Testis (tissue), 3 donors: ENCODE measurements around the gene FST. TPM values are rescaled to one million over a fixed set of nuclear protein-coding genes. Genes with fewer than 3 reads are reported as not detected.

ENCODE experiments used
- DNase-seq: peaks from one replicate; pipeline ENCODE4 v3.0.0-alpha.2; 2019
- H3K27ac ChIP-seq, 2 donors: fragments of 200-600 bp; sonication (generic); one replicate each; pipeline ENCODE4 v1.5.1; 2019
- H3K27me3 ChIP-seq: fragments of 200-600 bp; sonication (generic); one replicate; pipeline ENCODE4 v1.5.1; 2019
- H3K36me3 ChIP-seq: fragments of 200-600 bp; sonication (generic); one replicate; pipeline ENCODE4 v1.5.1; 2017; ENCODE audit warnings: low read depth; ENCODE audit errors: missing control alignments
- H3K4me1 ChIP-seq: fragments of 200-600 bp; sonication (generic); one replicate; pipeline ENCODE4 v1.5.1; 2019
- H3K4me3 ChIP-seq, 2 donors: fragments of 200-600 bp; sonication (generic); one replicate each; pipeline ENCODE4 v1.5.1; 2017 to 2019
- H3K9me3 ChIP-seq: fragments of 200-600 bp; sonication (generic); one replicate; pipeline ENCODE4 v1.5.1; 2017
- POLR2A ChIP-seq: fragments of 450-650 bp; IDR thresholded peaks from one replicate; pipeline ENCODE4 v1.6.1; 2017; ENCODE audit warnings: antibody characterized with exemption, mild to moderate bottlenecking, moderate library complexity
- WGBS, 2 donors: methylation state at CpG; one replicate each; pipeline ENCODE4 v1.1.5; 2018; 5-methylcytosine and 5-hydroxymethylcytosine counted together
- intact Hi-C: fragments of 100-400 bp; cut with DNase I; formaldehyde crosslinking; loops from one replicate; pipeline ENCODE4 v1.15.1; 2023; ENCODE audit warnings: low total_unique reads
- polyA plus RNA-seq: library from polyadenylated mRNA; stranded (reverse); fragments of 350-450 nt; fragmentation: Illumina TruSeq; extraction: RNeasy Lipid Tissue Mini Kit (QIAGEN cat#74804); gene quantifications from one replicate; pipeline ENCODE4 v1.2.3, GENCODE V29; 2014; ENCODE audit warnings: low read depth, low replicate concordance; ENCODE audit not compliant: insufficient read depth
- total RNA-seq, 2 donors: library from RNA; depleted of rRNA; stranded (reverse); fragments of >200 nt; gene quantifications; one replicate each; pipeline ENCODE4 v1.2.3, GENCODE V29; 2016
- TF ChIP-seq, protein P1 (sequence below), 3 experiments: fragments of 450-650 bp in 2 of 3; fragments of 200-600 bp in 1 of 3; sonication (generic) in 1 of 3; IDR thresholded peaks; one replicate each; pipeline ENCODE4 v1.5.1; 2016 to 2019; ENCODE audit warnings: antibody characterized with exemption in 3 of 3, mild to moderate bottlenecking in 2 of 3, moderate library complexity in 1 of 3

FST gene
- total and polyA plus RNA-seq, 3 donors from 2014 or later: 8.0 to 9.3 (median 8.7) TPM

DNA sequence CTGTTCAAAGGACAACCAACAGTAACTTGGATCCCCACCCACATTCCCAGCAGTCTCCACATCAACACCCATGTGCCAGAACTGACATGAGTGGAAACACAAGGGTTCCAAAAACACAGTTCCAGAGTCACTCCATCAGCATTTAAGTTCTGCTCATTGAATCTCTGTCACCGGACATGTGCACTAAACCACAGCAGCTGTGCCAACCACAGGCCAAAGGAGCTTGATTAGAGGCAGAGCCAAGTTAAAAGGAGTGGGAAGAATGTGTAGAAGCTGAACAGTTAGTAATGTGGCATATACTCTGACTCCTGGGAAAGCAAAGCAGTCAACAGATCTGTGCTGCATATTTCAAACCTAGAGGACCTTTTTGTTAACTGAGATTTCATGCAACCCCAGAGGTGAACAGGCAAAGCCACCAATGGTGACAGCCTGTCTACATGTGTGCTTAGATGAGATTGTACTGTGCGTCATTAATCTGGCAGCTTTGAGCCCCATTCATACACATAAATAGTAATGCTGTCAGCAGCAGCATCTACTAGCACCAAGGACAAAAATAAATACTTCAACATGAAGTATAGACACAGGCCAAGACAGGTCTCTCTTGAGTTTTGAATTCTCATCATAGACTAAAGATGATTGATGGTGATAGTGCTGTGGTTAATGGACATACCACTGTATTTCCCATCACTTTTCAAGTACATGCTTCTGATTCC lies 16.4 kb upstream of the FST start:
- H3K4me3 ChIP-seq: no peak overlapping the region
- TF ChIP-seq, protein P1, sequence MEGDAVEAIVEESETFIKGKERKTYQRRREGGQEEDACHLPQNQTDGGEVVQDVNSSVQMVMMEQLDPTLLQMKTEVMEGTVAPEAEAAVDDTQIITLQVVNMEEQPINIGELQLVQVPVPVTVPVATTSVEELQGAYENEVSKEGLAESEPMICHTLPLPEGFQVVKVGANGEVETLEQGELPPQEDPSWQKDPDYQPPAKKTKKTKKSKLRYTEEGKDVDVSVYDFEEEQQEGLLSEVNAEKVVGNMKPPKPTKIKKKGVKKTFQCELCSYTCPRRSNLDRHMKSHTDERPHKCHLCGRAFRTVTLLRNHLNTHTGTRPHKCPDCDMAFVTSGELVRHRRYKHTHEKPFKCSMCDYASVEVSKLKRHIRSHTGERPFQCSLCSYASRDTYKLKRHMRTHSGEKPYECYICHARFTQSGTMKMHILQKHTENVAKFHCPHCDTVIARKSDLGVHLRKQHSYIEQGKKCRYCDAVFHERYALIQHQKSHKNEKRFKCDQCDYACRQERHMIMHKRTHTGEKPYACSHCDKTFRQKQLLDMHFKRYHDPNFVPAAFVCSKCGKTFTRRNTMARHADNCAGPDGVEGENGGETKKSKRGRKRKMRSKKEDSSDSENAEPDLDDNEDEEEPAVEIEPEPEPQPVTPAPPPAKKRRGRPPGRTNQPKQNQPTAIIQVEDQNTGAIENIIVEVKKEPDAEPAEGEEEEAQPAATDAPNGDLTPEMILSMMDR (IDR thresholded peaks at IDR 0.05): no peak
- no peak for TF ChIP-seq POLR2A
- DNase-seq: no peak
- H3K9me3 ChIP-seq: no peaks in the 10 kb centered on the region
- whole genome bisulfite sequencing, 2 donors: 83 to 93% methylated on average over 2 of the region's 2 CpGs
- no peaks in the 10 kb centered on the region for H3K4me1 ChIP-seq
- H3K27me3 ChIP-seq: no peaks in the 10 kb centered on the region
- H3K27ac ChIP-seq: no peak overlapping the region
- intact Hi-C loops: no loop called here
- H3K36me3 ChIP-seq: no peaks in the 10 kb centered on the region

GRCh38 chr5:53464722-53465121 lies 15.7 kb upstream of the FST start:
- Histone ChIP-seq H3K9me3 (no peaks in the 10 kb centered on the region), H3K4me1 (no peaks in the 10 kb centered on the region), H3K4me3 (no peak overlapping the region), H3K27ac (no peak overlapping the region), H3K36me3 (no peaks in the 10 kb centered on the region), H3K27me3 (no peaks in the 10 kb centered on the region)
- intact Hi-C loops: no loop called here
- no peak for DNase-seq
- 60 to 67% methylated on average over 3 of the region's 3 CpGs for WGBS, 2 donors
- TF ChIP-seq, protein P1 (IDR thresholded peaks at IDR 0.05): no peak
- no peak for TF ChIP-seq POLR2A

- Histone ChIP-seq H3K9me3 (no peaks in the 10 kb centered on the region), H3K4me3 (no peak overlapping the region), H3K27ac (no peak overlapping the region), H3K4me1 (no peaks in the 10 kb centered on the region), H3K36me3 (no peaks in the 10 kb centered on the region), H3K27me3 (no peaks in the 10 kb centered on the region)
- intact Hi-C loops: loop anchor here (10.0 kb wide), 1 partner anchor 755 kb away; no protein-coding TSS in a partner anchor
- no peak for DNase-seq
- 82 to 86% methylated on average over 2 of the region's 2 CpGs for WGBS, 2 donors
- TF ChIP-seq, protein P1 (IDR thresholded peaks at IDR 0.05): no peak
- TF ChIP-seq POLR2A: no peak
Measured at GRCh38 chr5:53469946-53470687, 10.3 kb upstream of the FST start.

- TF ChIP-seq POLR2A: no peak
- TF ChIP-seq, protein P1 (IDR thresholded peaks at IDR 0.05): no peak
- intact Hi-C loops: loop anchor here (10.0 kb wide), 1 partner anchor 753 kb away; no protein-coding TSS in a partner anchor
- Histone ChIP-seq H3K4me1 (no peaks in the 10 kb centered on the region), H3K9me3 (no peaks in the 10 kb centered on the region), H3K27ac (no peak overlapping the region), H3K27me3 (no peaks in the 10 kb centered on the region), H3K4me3 (no peak overlapping the region), H3K36me3 (no peaks in the 10 kb centered on the region)
- WGBS, 2 donors: 82 to 91% methylated on average over 1 of the region's 1 CpG
- no peak for DNase-seq
Measured at GRCh38 chr5:53472279-53472678, 8.2 kb upstream of the FST start.
